ENCODE measurements around the gene ACADS.

Gene ACADS

GRCh38 chr12:120774169-120774916, 48.7 kb downstream of the ACADS start:
- no peak for DNase-seq
- intact Hi-C loops (cut with DNase I; ENCODE audit: low total_unique reads) = no loop called here

GRCh38 chr12:120775862-120776552, 50.4 kb downstream of the ACADS start:
- no peak for DNase-seq
- intact Hi-C loops (cut with DNase I; ENCODE audit: low total_unique reads) = no loop called here
- Histone ChIP-seq H3K36me3 (peaks cover 0 to 27% (median 10%) of the 10 kb centered on the region in 3 donors), H3K4me3 (no peak overlapping the region), H3K4me1 (no peaks in the 10 kb centered on the region), H3K27ac (no peak overlapping the region), H3K9me3 (no peaks in the 10 kb centered on the region), H3K27me3 (no peaks in the 10 kb centered on the region)
- TF ChIP-seq CTCF (IDR thresholded peaks at IDR 0.05) = peak in 1 of 2 experiments; percentile 10

More at GRCh38 chr12:120774169-120774916, 48.7 kb downstream of the ACADS start:
- Histone ChIP-seq H3K9me3 (no peaks in the 10 kb centered on the region), H3K4me1 (no peaks in the 10 kb centered on the region), H3K27me3 (no peaks in the 10 kb centered on the region), H3K36me3 (peaks cover 0 to 19% (median 9%) of the 10 kb centered on the region in 3 donors), H3K27ac (no peak overlapping the region), H3K4me3 (no peak overlapping the region)
- TF ChIP-seq CTCF (IDR thresholded peaks at IDR 0.05) = no peak

GRCh38 chr12:120783197-120783596, 57.6 kb downstream of the ACADS start:
- peaks cover 10 to 34% (median 29%) of the 10 kb centered on the region in 3 donors for H3K36me3 ChIP-seq

GRCh38 chr12:120784804-120785203, 59.2 kb downstream of the ACADS start:
- H3K4me1 ChIP-seq = no peaks in the 10 kb centered on the region
- H3K27me3 ChIP-seq = no peaks in the 10 kb centered on the region
- no peak for TF ChIP-seq CTCF (IDR thresholded peaks at IDR 0.05)
- H3K36me3 ChIP-seq = peaks cover 10 to 28% (median 21%) of the 10 kb centered on the region in 3 donors
- no peak overlapping the region for H3K4me3 ChIP-seq
- no peaks in the 10 kb centered on the region for H3K9me3 ChIP-seq
- intact Hi-C loops (cut with DNase I; ENCODE audit: low total_unique reads) = no loop called here
- DNase-seq = no peak
- no peak overlapping the region for H3K27ac ChIP-seq

More at GRCh38 chr12:120783197-120783596, 57.6 kb downstream of the ACADS start:
- intact Hi-C loops (cut with DNase I; ENCODE audit: low total_unique reads) = no loop called here
- Histone ChIP-seq H3K4me1 (no peaks in the 10 kb centered on the region), H3K27ac (no peak overlapping the region), H3K9me3 (no peaks in the 10 kb centered on the region), H3K27me3 (no peaks in the 10 kb centered on the region), H3K4me3 (no peak overlapping the region)
- no peak for TF ChIP-seq CTCF (IDR thresholded peaks at IDR 0.05)
- no peak for DNase-seq

GRCh38 chr12:120787889-120788288, 62.3 kb downstream of the ACADS start:
- no peaks in the 10 kb centered on the region for H3K9me3 ChIP-seq
- H3K36me3 ChIP-seq = peaks cover 0 to 10% (median 7%) of the 10 kb centered on the region in 3 donors
- no peak overlapping the region for H3K4me3 ChIP-seq
- intact Hi-C loops (cut with DNase I; ENCODE audit: low total_unique reads) = no loop called here
- no peak for DNase-seq
- no peak for TF ChIP-seq CTCF (IDR thresholded peaks at IDR 0.05)
- H3K27ac ChIP-seq = no peak overlapping the region
- H3K27me3 ChIP-seq = no peaks in the 10 kb centered on the region
- no peaks in the 10 kb centered on the region for H3K4me1 ChIP-seq

Data from tibial artery (tissue), 4 donors.